ENCODE measurements around the gene FCRL4.

The FCRL4 gene

GRCh38 chr1:157532569-157532968, 65.3 kb downstream of the FCRL4 start:
- no peak overlapping the region for H3K4me3 ChIP-seq (ENCODE audit: low read depth, low read length)
- TF ChIP-seq CTCF (IDR thresholded peaks at IDR 0.05; ENCODE audit: low read depth, low read length) = no peak

GRCh38 chr1:157523774-157524493, 74.0 kb downstream of the FCRL4 start:
- TF ChIP-seq CTCF (IDR thresholded peaks at IDR 0.05; ENCODE audit: low read depth, low read length) = no peak
- no peak overlapping the region for H3K4me3 ChIP-seq (ENCODE audit: low read depth, low read length)
